ENCODE data around the gene LCE1A. TPM values are rescaled to one million over a fixed set of nuclear protein-coding genes. Genes with fewer than 3 reads are reported as not detected.

The LCE1A gene
- polyA plus RNA-seq, 1 donor from 2014 or later = not detected

GRCh38 chr1:152796421-152796820, 30.9 kb upstream of the LCE1A start, which contains the start of gene LCE1D:
TSS of gene LCE1D (plus strand) at chr1:152796721. CDS start at chr1:152797795, 1,074 bp downstream.
- no peak within 1 kb of the TSS for H3K27ac ChIP-seq (ENCODE audit: low read length)
- H3K79me2 ChIP-seq (replicated peaks; ENCODE audit: insufficient read depth, low read length) = no peaks in the 10 kb centered on the region
- no peaks in the 10 kb centered on the region for H3F3A ChIP-seq (ENCODE audit: insufficient read depth, low read length, poor library complexity, severe bottlenecking)
- TF ChIP-seq RAD21 (conservative IDR thresholded peaks at IDR 0.05) (no peak), REST (IDR thresholded peaks at IDR 0.05; ENCODE audit: borderline replicate concordance) (no peak), EZH2 (IDR thresholded peaks at IDR 0.05; ENCODE audit: borderline replicate concordance, insufficient read depth, low read length, poor library complexity, severe bottlenecking) (no peak), POLR2AphosphoS5 (IDR thresholded peaks at IDR 0.05) (no peak), EP300 (conservative IDR thresholded peaks at IDR 0.05; ENCODE audit: poor library complexity, severe bottlenecking) (no peak), MXI1 (conservative IDR thresholded peaks at IDR 0.05; ENCODE audit: poor library complexity, severe bottlenecking) (no peak), CTCF (IDR thresholded peaks at IDR 0.05; ENCODE audit: poor library complexity, severe bottlenecking) (no peak), SMC3 (conservative IDR thresholded peaks at IDR 0.05; ENCODE audit: poor library complexity) (no peak)
- no peak within 1 kb of the TSS for H2AFZ ChIP-seq (ENCODE audit: low read depth, low read length)
- no peak within 1 kb of the TSS for H3K4me3 ChIP-seq (ENCODE audit: low read length)
- no peaks in the 10 kb centered on the region for H4K20me1 ChIP-seq (ENCODE audit: insufficient read depth)
- no peaks in the 10 kb centered on the region for H3K36me3 ChIP-seq (ENCODE audit: insufficient read depth, low read length)
- no peak within 1 kb of the TSS for H3K9ac ChIP-seq (ENCODE audit: low read length)
- H3K9me3 ChIP-seq (ENCODE audit: low read length) = peaks cover 3% of the 10 kb centered on the region
- no peaks in the 10 kb centered on the region for H3K9me2 ChIP-seq (ENCODE audit: insufficient read depth, low read length)
- H3K4me2 ChIP-seq (ENCODE audit: low read length) = no peak within 1 kb of the TSS
- H3K27me3 ChIP-seq (ENCODE audit: insufficient read depth, low read depth, low read length) = no peaks in the 10 kb centered on the region

GRCh38 chr1:152801333-152801732, 25.9 kb upstream of the LCE1A start:
- no peaks in the 10 kb centered on the region for H3K79me2 ChIP-seq (replicated peaks; ENCODE audit: insufficient read depth, low read length)
- H3K4me2 ChIP-seq (ENCODE audit: low read length) = no peak overlapping the region
- no peaks in the 10 kb centered on the region for H4K20me1 ChIP-seq (ENCODE audit: insufficient read depth)
- H3K27me3 ChIP-seq (ENCODE audit: insufficient read depth, low read depth, low read length) = no peaks in the 10 kb centered on the region
- no peaks in the 10 kb centered on the region for H3F3A ChIP-seq (ENCODE audit: insufficient read depth, low read length, poor library complexity, severe bottlenecking)
- peaks cover 5% of the 10 kb centered on the region for H3K9me3 ChIP-seq (ENCODE audit: low read length)
- H3K27ac ChIP-seq (ENCODE audit: low read length) = no peak overlapping the region
- no peak overlapping the region for H3K9ac ChIP-seq (ENCODE audit: low read length)
- no peak overlapping the region for H2AFZ ChIP-seq (ENCODE audit: low read depth, low read length)
- TF ChIP-seq TAF1 (IDR thresholded peaks at IDR 0.05; ENCODE audit: low read depth) = no peak
- no peak for TF ChIP-seq POLR2AphosphoS5 (IDR thresholded peaks at IDR 0.05)
- no peak for TF ChIP-seq CTCF (IDR thresholded peaks at IDR 0.05; ENCODE audit: poor library complexity, severe bottlenecking)
- no peak for TF ChIP-seq REST (IDR thresholded peaks at IDR 0.05; ENCODE audit: borderline replicate concordance)
- TF ChIP-seq RAD21 (conservative IDR thresholded peaks at IDR 0.05) = no peak
- TF ChIP-seq SMC3 (conservative IDR thresholded peaks at IDR 0.05; ENCODE audit: poor library complexity) = no peak
- no peak for TF ChIP-seq MXI1 (conservative IDR thresholded peaks at IDR 0.05; ENCODE audit: poor library complexity, severe bottlenecking)
- no peak for TF ChIP-seq EZH2 (IDR thresholded peaks at IDR 0.05; ENCODE audit: borderline replicate concordance, insufficient read depth, low read length, poor library complexity, severe bottlenecking)
- no peak for TF ChIP-seq EP300 (conservative IDR thresholded peaks at IDR 0.05; ENCODE audit: poor library complexity, severe bottlenecking)
- H3K4me3 ChIP-seq (ENCODE audit: low read length) = no peak overlapping the region
- no peaks in the 10 kb centered on the region for H3K36me3 ChIP-seq (ENCODE audit: insufficient read depth, low read length)
- H3K9me2 ChIP-seq (ENCODE audit: insufficient read depth, low read length) = no peaks in the 10 kb centered on the region
